ENCODE data around the gene FRMD1.

Gene FRMD1

DNA sequence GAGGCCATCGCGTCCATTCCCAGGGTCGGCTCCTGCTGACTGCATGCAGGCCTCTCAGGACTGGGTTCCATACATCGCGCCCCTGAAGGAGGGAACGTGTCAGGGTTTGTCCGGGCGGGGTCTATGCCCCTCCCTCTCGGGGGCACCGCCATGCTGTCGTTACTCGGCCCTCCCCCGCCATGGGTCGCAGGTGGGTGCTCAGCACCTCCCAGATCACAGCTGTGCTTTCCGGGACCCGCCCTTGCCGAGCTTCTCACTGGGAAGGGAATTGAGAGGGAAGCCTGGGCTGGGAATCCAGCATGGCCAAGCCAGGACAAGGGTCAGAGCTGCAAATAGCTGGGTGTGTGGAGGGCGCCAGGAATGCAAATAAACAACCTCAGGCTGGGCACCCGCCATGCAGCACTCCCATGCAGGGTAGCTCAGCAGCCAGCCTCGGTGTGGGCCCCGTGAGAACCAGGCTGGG is at the start of gene FRMD1:
Gene FRMD1, minus strand, starts transcription at position 270 of the 463 bp plus-strand sequence. Its CDS starts 118 bp downstream, at position 152.
- DNase-seq (ENCODE audit: low read depth, low spot score) = no peak

DNA sequence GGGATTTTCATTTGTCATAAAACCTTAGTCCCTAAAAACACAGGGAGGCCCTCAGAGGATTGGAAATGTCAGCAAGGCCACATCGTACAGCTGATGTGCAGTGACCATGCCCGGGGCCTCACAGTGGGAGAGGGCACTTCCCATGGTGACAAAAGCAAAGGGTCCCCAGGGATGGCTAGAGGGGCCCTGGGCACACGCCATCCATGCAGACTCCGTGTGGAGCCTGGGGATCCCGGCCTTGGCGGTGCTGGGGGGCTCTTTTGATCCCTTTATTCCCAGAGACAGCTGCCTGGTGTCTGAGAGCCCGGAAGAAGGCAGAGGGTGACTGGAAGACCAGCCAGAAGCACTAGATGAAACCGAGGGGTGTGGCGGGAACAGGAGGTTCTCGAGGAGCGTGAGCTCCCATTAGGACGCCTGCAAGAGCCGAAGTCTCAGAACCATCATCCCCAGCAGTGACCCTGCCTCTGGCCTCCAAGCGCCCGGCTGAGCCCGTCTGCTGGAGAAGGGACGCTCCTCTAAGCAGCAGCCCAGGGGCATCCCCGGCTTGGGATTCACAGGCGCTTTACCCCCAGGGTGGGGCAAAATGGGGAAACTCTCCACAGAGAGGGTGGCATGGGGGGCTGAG is 49.1 kb upstream of the FRMD1 start:
- no peak for DNase-seq (ENCODE audit: low read depth, low spot score)

- DNase-seq (ENCODE audit: low read depth, low spot score) = no peak
Observed at GRCh38 chr6:168127384-168127868, 48.4 kb upstream of the FRMD1 start.

GRCh38 chr6:168126566-168127383 is 47.8 kb upstream of the FRMD1 start:
- DNase-seq (ENCODE audit: low read depth, low spot score) = no peak

DNA sequence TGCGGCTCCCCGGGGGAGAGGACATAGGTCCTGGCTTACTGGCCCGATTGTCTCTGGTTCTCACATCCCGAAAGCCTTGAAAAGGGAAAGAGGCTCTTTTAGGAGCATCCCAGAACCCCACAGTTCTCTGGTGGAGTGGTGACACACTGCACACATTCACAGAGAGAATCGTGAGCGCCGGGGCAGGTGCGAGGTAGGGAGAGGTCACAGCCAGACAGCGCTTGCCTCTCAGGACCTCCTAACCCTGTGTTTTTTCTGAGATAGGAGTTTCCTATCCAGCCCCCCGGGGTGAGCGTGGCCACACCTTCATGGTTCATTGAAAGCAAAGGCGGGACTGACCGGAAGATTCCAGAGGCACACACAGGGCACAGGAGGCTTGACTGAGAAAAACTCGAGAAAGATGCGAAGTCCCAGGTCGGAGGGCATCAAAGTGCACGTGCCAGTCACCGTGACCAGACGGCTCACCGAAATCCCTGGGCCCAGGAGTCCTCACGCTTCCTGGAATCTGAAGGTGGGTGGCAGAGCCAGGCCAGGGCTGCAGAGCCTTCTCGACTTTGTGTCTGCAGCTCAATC is 46.5 kb upstream of the FRMD1 start:
- no peak for DNase-seq (ENCODE audit: low read depth, low spot score)

DNA sequence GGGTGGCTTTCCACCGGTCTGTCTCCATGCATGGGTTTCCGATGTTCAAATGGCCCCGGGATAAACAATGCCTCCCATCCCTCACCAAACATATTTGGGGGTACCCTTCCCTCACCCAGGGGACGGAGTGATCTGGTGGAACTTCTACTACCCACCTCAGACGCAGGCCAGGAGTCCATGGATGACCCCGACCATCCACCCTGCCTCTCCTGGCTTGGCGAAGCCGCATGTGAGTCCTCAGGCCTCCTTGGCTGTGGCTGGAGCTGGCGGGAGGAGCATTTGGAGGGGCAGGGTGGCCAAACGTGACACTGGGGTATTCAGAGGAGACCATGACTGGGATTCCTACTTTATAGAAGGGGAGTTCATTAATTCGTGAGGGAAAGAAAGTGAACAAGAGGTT is 45.9 kb upstream of the FRMD1 start:
- no peak for DNase-seq (ENCODE audit: low read depth, low spot score)

GRCh38 chr6:168124158-168124557 is 45.1 kb upstream of the FRMD1 start:
- DNase-seq (ENCODE audit: low read depth, low spot score) = no peak

- DNase-seq (ENCODE audit: low read depth, low spot score) = no peak
Observed at GRCh38 chr6:168123165-168123911, 44.3 kb upstream of the FRMD1 start.

GRCh38 chr6:168122521-168122920 is 43.5 kb upstream of the FRMD1 start:
- no peak for DNase-seq (ENCODE audit: low read depth, low spot score)

- DNase-seq (ENCODE audit: low read depth, low spot score) = no peak
Observed at GRCh38 chr6:168122011-168122410, 43.0 kb upstream of the FRMD1 start.

- no peak for DNase-seq (ENCODE audit: low read depth, low spot score)
Observed at GRCh38 chr6:168121303-168121665, 42.3 kb upstream of the FRMD1 start.

DNA sequence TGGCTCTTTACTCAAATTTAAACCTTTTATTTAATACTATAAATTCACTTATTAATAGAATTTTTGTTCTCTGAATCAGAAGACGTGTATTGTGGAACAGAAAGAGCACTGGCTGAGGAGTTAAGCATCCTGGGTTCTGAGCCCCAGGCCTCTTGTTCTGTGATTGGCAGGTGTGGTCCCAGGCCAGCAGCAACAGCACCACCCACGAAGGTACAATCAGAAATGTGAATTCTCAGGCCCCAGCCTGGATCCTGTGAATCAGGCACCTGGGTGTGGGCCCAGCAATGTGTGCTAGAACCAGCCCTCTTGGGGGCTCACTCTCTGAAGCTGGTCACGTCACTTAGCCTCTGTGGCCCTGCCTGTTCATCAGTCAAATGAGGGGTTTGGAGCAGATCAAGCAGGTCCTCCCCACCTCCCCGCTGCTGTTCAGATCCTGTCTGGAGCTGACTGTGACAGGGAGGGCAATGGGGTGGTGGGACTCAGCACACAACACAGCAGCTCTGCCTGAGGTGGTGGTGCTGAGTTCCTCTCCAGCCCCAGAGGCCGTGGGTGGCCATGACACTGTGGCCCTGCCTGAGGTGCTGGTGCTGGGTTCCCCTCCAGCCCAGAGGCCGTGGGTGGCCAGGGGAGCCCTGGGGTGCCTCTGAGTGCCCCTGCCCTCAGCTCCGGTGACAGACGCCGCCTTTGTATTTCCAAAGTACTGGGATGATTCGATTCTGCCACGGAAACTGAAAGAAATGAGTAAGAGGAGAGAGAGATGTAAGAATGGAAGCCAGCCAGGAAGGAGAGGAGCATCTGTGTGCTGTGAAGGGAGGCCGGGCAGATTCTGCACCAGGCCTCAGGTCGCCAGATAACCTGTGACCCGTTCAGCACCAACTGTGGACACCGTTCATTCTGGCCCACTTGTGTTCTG is 41.6 kb upstream of the FRMD1 start:
- DNase-seq (ENCODE audit: low read depth, low spot score) = no peak

DNA sequence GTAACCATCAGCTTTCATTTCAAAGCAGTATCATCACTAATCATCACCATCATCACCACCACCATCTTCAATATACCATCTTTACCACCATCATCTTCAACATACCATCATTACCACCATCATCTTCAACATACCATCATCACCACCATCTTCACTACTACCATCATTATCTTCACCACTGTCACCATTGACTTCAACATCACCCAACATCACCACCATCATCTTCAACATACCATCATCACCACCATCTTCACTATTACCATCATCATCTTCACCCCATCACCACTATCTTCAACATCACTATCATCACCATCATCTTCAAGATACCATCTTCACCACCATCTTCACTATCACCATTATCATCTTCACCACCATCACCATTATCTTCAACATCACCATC is 40.5 kb upstream of the FRMD1 start:
- DNase-seq (ENCODE audit: low read depth, low spot score) = no peak

DNA sequence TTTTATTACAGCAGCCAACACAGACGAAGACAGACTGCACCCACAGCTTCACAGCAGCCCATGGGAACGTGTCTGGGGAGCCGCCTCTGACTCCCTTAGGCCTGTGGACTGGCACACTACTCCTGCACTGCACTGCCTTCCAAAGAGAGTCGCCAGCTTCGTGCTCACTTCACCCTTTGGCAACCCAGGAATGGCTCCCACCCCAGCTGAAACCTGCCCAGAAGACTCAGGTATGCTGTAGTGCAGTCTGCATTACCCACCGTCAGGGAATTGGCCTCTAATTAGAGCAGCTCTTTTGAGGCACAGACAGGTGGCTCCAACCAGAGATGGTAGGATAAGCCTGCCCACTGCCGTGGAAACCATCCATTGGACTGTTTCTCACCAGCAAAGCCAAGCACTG is 39.9 kb upstream of the FRMD1 start:
- DNase-seq (ENCODE audit: low read depth, low spot score) = no peak

GRCh38 chr6:168117942-168118341 is 38.9 kb upstream of the FRMD1 start:
- DNase-seq (ENCODE audit: low read depth, low spot score) = no peak

DNA sequence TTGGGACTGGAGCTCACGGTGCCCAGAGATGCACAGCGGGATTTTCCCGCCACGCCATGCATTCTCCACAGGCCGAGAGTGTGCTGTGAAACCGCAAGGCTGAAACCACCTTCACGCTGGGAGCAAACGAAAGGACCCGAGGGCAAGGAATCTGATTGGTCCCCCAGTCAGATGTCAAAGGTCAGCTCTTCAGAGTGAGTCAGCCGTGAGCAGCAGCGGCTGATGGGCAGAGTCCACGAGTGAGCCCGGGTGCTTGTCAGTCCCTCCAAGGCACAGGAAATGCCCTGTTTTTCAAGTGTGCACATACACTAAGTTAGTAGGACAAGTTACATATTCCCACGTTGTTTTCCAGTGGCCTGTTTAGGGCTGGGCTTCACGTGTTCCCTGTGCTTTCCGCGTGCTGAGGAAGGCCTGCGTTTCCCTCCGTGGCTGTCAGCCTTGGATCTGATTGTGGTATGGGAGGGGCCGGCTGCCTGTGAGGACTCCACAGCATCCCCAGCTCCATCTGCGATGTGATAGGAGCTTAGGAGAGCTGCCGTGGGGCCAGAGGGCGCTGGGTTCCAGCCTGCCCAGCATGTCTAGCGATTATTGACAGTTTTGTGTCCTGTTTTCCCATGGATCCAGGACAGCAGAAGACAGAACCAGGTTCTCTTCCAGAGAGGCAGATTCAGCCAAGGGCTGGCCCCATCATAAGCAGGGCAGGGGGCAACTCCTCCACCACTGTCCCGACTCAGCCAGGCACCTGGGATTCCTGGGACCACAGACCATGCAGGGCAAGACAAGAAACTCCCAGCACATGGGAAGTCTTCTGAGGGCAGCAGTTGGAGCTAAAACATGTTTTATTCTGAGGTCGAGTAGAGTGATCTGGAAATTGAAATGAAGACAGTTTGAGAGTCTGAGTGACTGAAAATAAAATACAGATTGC is 38.2 kb upstream of the FRMD1 start:
- no peak for DNase-seq (ENCODE audit: low read depth, low spot score)

GRCh38 chr6:168116438-168116974 is 37.5 kb upstream of the FRMD1 start:
- no peak for DNase-seq (ENCODE audit: low read depth, low spot score)

DNA sequence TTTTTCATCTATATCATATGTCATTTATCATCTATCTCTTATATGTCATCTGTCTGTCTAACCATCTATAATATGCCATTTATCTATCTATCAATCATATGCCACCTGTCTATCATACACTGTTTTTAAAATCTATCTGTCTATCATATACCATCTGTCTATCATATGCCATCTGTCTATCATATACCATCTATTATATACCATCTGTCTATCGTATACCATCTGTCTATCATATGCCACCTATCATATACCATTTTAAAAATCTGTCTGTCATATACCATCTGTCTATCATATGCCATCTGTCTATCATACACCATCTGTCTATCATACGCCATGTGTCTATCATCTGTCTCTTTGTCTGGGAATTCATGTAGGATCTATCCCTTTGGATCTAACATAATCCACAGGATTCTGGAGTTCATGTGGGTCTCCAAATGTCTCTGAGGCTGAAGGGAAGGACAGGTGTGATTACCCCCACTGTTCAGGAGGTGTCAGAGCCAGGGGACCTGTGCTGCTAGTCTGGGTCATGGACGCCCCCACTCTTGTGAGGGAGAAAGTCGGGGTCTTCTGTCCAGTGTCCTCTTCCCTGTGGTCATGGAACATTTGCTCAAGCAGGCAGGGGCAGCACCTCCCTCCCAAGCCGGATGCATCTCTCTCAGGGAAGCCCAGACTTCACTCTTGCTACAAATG is 36.9 kb upstream of the FRMD1 start:
- no peak for DNase-seq (ENCODE audit: low read depth, low spot score)

DNA sequence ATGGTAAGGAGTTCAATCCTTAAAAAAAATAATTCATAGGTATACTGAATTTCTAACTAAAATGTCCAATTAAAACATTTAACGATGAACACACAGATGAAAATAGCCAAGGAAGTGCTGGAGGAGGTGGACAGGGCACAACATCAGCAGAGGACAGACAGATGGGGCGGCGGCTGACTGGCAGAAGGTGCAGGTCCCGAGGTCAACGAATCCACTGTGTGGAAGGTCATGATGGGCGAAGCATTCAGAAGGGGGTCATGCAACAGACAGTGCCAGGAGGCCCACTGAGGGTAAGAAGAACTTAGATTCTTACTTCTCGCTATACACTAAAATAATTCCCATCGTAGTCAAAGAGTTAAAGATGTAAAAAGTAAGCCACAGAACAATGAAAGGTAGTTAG is 34.2 kb upstream of the FRMD1 start:
- no peak for DNase-seq (ENCODE audit: low read depth, low spot score)
